ENCODE measurements around the gene LAMA2.

Gene LAMA2

GRCh38 chr6:128885381-128885780, 2.4 kb downstream of the LAMA2 start:
- H3K36me3 ChIP-seq (ENCODE audit: insufficient read depth, low read length) = no peaks in the 10 kb centered on the region
- no peaks in the 10 kb centered on the region for H3K9me3 ChIP-seq (ENCODE audit: control insufficient read depth, insufficient read depth, low read length)
- no peak overlapping the region for H3K9ac ChIP-seq (ENCODE audit: low read depth, low read length)
- peaks cover 3% of the 10 kb centered on the region; the same call in 1 of the 2 replicates for H3K4me1 ChIP-seq (ENCODE audit: insufficient read depth, low read length)

- Histone ChIP-seq H3K36me3 (ENCODE audit: insufficient read depth, low read length) (no peaks in the 10 kb centered on the region), H3K9me3 (ENCODE audit: control insufficient read depth, insufficient read depth, low read length) (no peaks in the 10 kb centered on the region), H3K9ac (ENCODE audit: low read depth, low read length) (no peak overlapping the region), H3K4me1 (ENCODE audit: insufficient read depth, low read length) (peaks cover 3% of the 10 kb centered on the region; the same call in 1 of the 2 replicates)
Observed at GRCh38 chr6:128886706-128887105, 3.8 kb downstream of the LAMA2 start.

DNA sequence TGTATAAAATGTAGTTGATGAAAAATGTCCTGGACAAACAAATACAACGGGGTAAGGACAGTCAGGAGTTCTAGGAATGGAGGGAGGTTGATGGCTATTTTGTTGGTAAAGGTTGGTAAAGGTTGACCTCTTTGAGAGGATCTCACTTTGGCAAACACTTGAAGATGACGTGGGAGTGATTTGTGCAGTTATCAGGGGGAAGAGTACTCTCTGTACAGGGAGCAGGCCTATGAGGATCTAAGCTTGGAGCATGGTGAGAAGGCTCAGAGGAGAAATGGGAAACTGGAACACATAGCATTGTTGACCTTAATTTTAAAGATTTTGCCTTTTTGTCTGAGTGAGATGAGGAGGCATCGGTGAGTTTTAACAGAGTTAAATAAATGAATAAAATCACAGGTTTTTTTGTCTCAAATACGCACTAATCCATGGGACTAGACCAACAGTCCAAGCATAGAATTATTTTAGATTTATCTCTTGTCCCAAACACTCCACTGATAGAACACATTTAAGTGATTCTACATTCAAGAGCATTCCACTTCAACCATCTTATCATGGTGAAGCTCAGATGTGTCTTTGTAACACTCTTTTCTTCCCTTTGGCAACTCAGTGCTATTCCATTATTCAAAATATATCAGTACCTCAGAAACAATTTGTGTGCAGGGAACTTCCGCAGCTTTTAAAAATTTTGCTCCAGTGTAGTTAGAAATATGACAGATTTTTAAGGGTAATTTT, 5.7 kb downstream of the LAMA2 start:
- Histone ChIP-seq H3K9ac (ENCODE audit: low read depth, low read length) (no peak overlapping the region), H3K36me3 (ENCODE audit: insufficient read depth, low read length) (no peaks in the 10 kb centered on the region), H3K4me1 (ENCODE audit: insufficient read depth, low read length) (peaks cover 3% of the 10 kb centered on the region; the same call in 1 of the 2 replicates), H3K9me3 (ENCODE audit: control insufficient read depth, insufficient read depth, low read length) (no peaks in the 10 kb centered on the region)

DNA sequence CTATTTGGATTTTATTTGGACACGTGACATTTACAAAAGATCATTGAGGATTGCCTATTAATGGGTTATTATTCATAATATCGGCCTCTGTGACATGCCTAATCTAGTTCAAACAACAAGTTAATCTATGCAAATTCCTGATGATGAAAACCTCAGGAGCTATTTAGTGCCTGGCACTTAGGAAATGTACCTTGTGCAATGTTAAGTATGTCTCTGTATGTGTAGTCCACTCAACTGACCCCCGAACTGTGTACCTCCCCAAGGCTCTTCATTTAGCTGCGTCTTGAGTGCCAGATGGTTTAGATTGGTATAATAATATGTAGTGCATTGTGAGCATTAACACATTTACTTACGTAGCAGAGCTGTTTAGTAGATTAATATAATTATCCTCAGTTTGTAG, 6.9 kb downstream of the LAMA2 start:
- H3K4me1 ChIP-seq (ENCODE audit: insufficient read depth, low read length) = peaks cover 3% of the 10 kb centered on the region; the same call in 1 of the 2 replicates
- no peak overlapping the region for H3K9ac ChIP-seq (ENCODE audit: low read depth, low read length)
- H3K36me3 ChIP-seq (ENCODE audit: insufficient read depth, low read length) = no peaks in the 10 kb centered on the region
- no peaks in the 10 kb centered on the region for H3K9me3 ChIP-seq (ENCODE audit: control insufficient read depth, insufficient read depth, low read length)

DNA sequence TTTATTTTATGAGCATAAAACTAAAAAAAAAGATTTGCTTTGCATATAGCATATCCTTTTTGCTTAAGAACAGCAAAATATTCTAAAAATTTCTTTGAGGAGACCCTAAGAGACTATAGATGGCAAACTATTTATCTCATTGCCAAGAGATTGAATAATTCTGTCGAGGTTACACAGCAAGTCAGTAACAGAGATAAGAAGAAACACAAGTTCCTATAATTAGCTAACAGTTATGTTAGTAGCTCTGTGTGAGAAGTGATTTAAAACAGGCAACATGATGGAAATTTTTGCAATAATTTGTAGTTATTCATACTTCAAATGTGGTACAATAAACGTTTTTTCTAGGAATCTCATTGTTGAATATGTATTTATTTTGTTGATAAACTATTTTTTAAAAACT, 9.1 kb downstream of the LAMA2 start:
- Histone ChIP-seq H3K9ac (ENCODE audit: low read depth, low read length) (no peak overlapping the region), H3K36me3 (ENCODE audit: insufficient read depth, low read length) (no peaks in the 10 kb centered on the region), H3K4me1 (ENCODE audit: insufficient read depth, low read length) (peaks cover 3% of the 10 kb centered on the region; the same call in 1 of the 2 replicates), H3K9me3 (ENCODE audit: control insufficient read depth, insufficient read depth, low read length) (no peaks in the 10 kb centered on the region)

DNA sequence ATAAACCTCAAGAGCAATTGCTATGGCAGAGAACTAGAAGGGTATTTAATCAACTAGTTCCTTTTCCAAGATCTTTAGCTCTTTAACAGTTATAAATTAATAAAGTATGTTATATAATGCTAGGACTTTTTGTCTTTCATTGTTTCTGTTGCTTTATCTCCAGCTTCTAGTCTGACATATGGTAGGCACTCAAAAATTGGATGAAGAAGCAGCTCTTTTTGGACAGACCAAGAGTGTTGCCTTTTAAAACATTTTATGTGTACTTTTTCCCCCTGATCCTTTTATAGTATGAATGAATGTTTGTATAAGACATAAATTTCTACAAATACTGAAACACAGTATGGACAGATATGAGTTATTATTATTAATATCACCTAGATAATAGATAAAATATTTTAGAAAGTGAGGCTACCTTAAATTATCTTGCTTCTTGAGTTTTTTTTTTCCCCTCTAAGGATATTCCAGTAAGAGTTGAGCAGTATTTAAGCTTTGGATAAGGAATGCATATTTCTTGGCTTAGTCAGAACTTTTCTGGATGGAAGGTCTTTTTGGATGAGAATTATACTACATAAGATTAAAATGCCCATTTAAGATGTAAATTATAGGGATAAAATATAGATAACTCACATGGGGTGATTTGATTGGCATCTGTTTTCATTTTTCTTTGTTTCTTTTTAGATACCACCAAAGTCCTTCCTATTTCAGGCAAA, 16.6 kb downstream of the LAMA2 start:
- Histone ChIP-seq H3K9me3 (ENCODE audit: control insufficient read depth, insufficient read depth, low read length) (no peaks in the 10 kb centered on the region), H3K9ac (ENCODE audit: low read depth, low read length) (no peak overlapping the region), H3K4me1 (ENCODE audit: insufficient read depth, low read length) (no peaks in the 10 kb centered on the region; the same call in 1 of the 2 replicates), H3K36me3 (ENCODE audit: insufficient read depth, low read length) (no peaks in the 10 kb centered on the region)

- Histone ChIP-seq H3K36me3 (ENCODE audit: insufficient read depth, low read length) (no peaks in the 10 kb centered on the region), H3K9me3 (ENCODE audit: control insufficient read depth, insufficient read depth, low read length) (no peaks in the 10 kb centered on the region), H3K9ac (ENCODE audit: low read depth, low read length) (no peak overlapping the region), H3K4me1 (ENCODE audit: insufficient read depth, low read length) (no peaks in the 10 kb centered on the region; the same call in 1 of the 2 replicates)
Observed at GRCh38 chr6:128903715-128904114, 20.8 kb downstream of the LAMA2 start.

GRCh38 chr6:128914051-128914450, 31.1 kb downstream of the LAMA2 start:
- Histone ChIP-seq H3K4me1 (ENCODE audit: insufficient read depth, low read length) (no peaks in the 10 kb centered on the region), H3K9me3 (ENCODE audit: control insufficient read depth, insufficient read depth, low read length) (no peaks in the 10 kb centered on the region), H3K36me3 (ENCODE audit: insufficient read depth, low read length) (no peaks in the 10 kb centered on the region), H3K9ac (ENCODE audit: low read depth, low read length) (no peak overlapping the region)

- no peaks in the 10 kb centered on the region for H3K36me3 ChIP-seq (ENCODE audit: insufficient read depth, low read length)
- no peaks in the 10 kb centered on the region for H3K9me3 ChIP-seq (ENCODE audit: control insufficient read depth, insufficient read depth, low read length)
- no peaks in the 10 kb centered on the region for H3K4me1 ChIP-seq (ENCODE audit: insufficient read depth, low read length)
- H3K9ac ChIP-seq (ENCODE audit: low read depth, low read length) = no peak overlapping the region
Observed at GRCh38 chr6:128918886-128919285, 35.9 kb downstream of the LAMA2 start.

- Histone ChIP-seq H3K36me3 (ENCODE audit: insufficient read depth, low read length) (no peaks in the 10 kb centered on the region), H3K9me3 (ENCODE audit: control insufficient read depth, insufficient read depth, low read length) (no peaks in the 10 kb centered on the region), H3K9ac (ENCODE audit: low read depth, low read length) (no peak overlapping the region), H3K4me1 (ENCODE audit: insufficient read depth, low read length) (no peaks in the 10 kb centered on the region)
Observed at GRCh38 chr6:128919412-128920180, 36.7 kb downstream of the LAMA2 start.

GRCh38 chr6:128925765-128926164, 42.8 kb downstream of the LAMA2 start:
- Histone ChIP-seq H3K4me1 (ENCODE audit: insufficient read depth, low read length) (no peaks in the 10 kb centered on the region), H3K36me3 (ENCODE audit: insufficient read depth, low read length) (no peaks in the 10 kb centered on the region; the same call in 1 of the 2 replicates), H3K9me3 (ENCODE audit: control insufficient read depth, insufficient read depth, low read length) (no peaks in the 10 kb centered on the region), H3K9ac (ENCODE audit: low read depth, low read length) (no peak overlapping the region)

GRCh38 chr6:128929869-128930268, 46.9 kb downstream of the LAMA2 start:
- Histone ChIP-seq H3K36me3 (ENCODE audit: insufficient read depth, low read length) (no peaks in the 10 kb centered on the region; the same call in 1 of the 2 replicates), H3K9me3 (ENCODE audit: control insufficient read depth, insufficient read depth, low read length) (no peaks in the 10 kb centered on the region), H3K4me1 (ENCODE audit: insufficient read depth, low read length) (no peaks in the 10 kb centered on the region)

GRCh38 chr6:128930321-128930720, 47.4 kb downstream of the LAMA2 start:
- H3K4me1 ChIP-seq (ENCODE audit: insufficient read depth, low read length) = no peaks in the 10 kb centered on the region
- H3K36me3 ChIP-seq (ENCODE audit: insufficient read depth, low read length) = no peaks in the 10 kb centered on the region; the same call in 1 of the 2 replicates
- H3K9ac ChIP-seq (ENCODE audit: low read depth, low read length) = no peak overlapping the region
- no peaks in the 10 kb centered on the region for H3K9me3 ChIP-seq (ENCODE audit: control insufficient read depth, insufficient read depth, low read length)

More at GRCh38 chr6:128929869-128930268, 46.9 kb downstream of the LAMA2 start:
- no peak overlapping the region for H3K9ac ChIP-seq (ENCODE audit: low read depth, low read length)

GRCh38 chr6:128932061-128932460, 49.1 kb downstream of the LAMA2 start:
- Histone ChIP-seq H3K9me3 (ENCODE audit: control insufficient read depth, insufficient read depth, low read length) (no peaks in the 10 kb centered on the region), H3K9ac (ENCODE audit: low read depth, low read length) (no peak overlapping the region), H3K36me3 (ENCODE audit: insufficient read depth, low read length) (no peaks in the 10 kb centered on the region; the same call in 1 of the 2 replicates), H3K4me1 (ENCODE audit: insufficient read depth, low read length) (no peaks in the 10 kb centered on the region)

Data from ES-I3 (cell line).